Endothelial cell of umbilical vein (primary cell): Measurements from ENCODE around the gene RBM47.
"Not testable (repeated sequence)": the region's sequence is repeated elsewhere in the genome, so short reads cannot be mapped to it uniquely, and the experiment has no call there.

ENCODE experiments used
- CTCF ChIP-seq, 2 donors: IDR thresholded peaks; 1 replicate in 1 of 2; 2 replicates in 1 of 2; pipeline ENCODE4 v1.5.1; 2011; ENCODE audit warnings: low read length in 2 of 2, mild to moderate bottlenecking in 2 of 2, moderate library complexity in 2 of 2, control low read depth in 1 of 2, inconsistent platforms in 1 of 2, low read depth in 1 of 2; ENCODE audit not compliant: insufficient read depth in 1 of 2; ENCODE audit errors: extremely low read depth in 1 of 2
- MYC ChIP-seq: IDR thresholded peaks from one replicate; pipeline ENCODE4 v1.6.1; 2011; ENCODE audit warnings: mild to moderate bottlenecking, low read depth, low read length
- POLR2A ChIP-seq: IDR thresholded peaks from 2 replicates; pipeline ENCODE4 v1.6.1; 2012; ENCODE audit warnings: low read depth, mild to moderate bottlenecking, control low read depth, low read length

DNA sequence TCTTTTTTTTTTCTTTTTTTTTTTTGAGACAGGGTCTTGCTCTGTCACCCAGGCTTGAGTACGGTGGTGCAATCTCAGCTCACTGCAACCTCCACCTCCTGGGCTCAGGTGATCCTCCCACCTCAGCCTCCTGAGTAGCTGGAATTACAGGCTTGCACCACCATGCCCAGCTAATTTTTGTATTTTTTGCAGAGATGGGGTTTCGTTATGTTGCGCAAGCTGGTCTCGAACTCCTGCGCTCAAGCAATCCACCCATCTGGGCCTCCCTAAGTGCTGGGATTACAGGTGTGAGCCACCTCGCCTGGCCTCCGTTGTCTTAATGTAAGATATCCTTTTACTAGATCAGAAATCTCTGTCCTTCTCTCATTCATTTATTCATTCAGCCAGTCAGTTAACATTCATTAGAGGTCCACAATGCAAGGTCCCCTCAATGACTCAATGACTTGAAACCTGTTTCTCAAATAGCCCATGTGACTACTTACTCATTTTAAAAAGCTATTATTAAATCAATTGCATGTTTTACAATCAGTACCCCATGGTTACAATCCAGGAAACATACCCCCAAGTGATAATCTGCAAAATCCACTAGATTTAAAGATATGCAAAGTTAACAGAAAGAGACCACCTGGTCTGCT, 68.0 kb downstream of the RBM47 start:
- not testable (repeated sequence) for TF ChIP-seq CTCF (IDR thresholded peaks at IDR 0.05; ENCODE audit: extremely low read depth in 1 of 2, insufficient read depth in 1 of 2, low read depth in 1 of 2, low read length in 2 of 2); POLR2A; MYC
